Measurements from ENCODE around the gene UROS. TPM values are rescaled to one million over a fixed set of nuclear protein-coding genes. Genes with fewer than 3 reads are reported as not detected.

The UROS gene
- total and polyA plus RNA-seq, 2 of the 4 experiments (the other 2 are of a cell fraction) = 48.7 to 56.5 TPM

- intact Hi-C loops (cut with micrococcal nuclease) = no loop called here
- DNase-seq = no peak
- Histone ChIP-seq H2AFZ (replicated peaks; ENCODE audit: low read length, poor library complexity) (no peak overlapping the region), H3K4me2 (ENCODE audit: low read depth, low read length) (no peak overlapping the region), H2AK9ac (replicated peaks; ENCODE audit: low read depth, low read length, poor library complexity) (no peak overlapping the region), H3K36me3 (ENCODE audit: control insufficient read depth, insufficient read depth, low read length) (peaks cover 33% of the 10 kb centered on the region), H3K9me1 (ENCODE audit: insufficient read depth, low read length) (no peaks in the 10 kb centered on the region), H3K9me3 (ENCODE audit: control insufficient read depth, insufficient read depth, low read length) (no peaks in the 10 kb centered on the region), H2BK5ac (ENCODE audit: low read depth, low read length, poor library complexity, severe bottlenecking) (no peak overlapping the region), H3K4me1 (ENCODE audit: control insufficient read depth, insufficient read depth, low read length) (no peaks in the 10 kb centered on the region), H3K27ac (ENCODE audit: insufficient read depth, low read length) (no peak overlapping the region), H3K27me3 (ENCODE audit: control insufficient read depth, insufficient read depth, low read length) (no peaks in the 10 kb centered on the region), H4K20me1 (ENCODE audit: insufficient read depth, low read length) (no peaks in the 10 kb centered on the region), H3K18ac (ENCODE audit: low read depth, low read length) (no peak overlapping the region), H3K14ac (replicated peaks; ENCODE audit: low read depth, low read length) (no peak overlapping the region), H4K91ac (ENCODE audit: insufficient read depth, low read depth, low read length) (no peak overlapping the region), H2BK15ac (ENCODE audit: low read depth, low read length) (no peak overlapping the region), H4K8ac (ENCODE audit: low read depth in 2 of 2, low read length in 2 of 2) (no peak overlapping the region), H2AK5ac (ENCODE audit: low read depth, low read length) (no peak overlapping the region), H3K4ac (ENCODE audit: low read depth, low read length) (no peak overlapping the region), H3K56ac (ENCODE audit: extremely low read depth, insufficient read depth, low read length) (no peak overlapping the region), H3K4me3 (ENCODE audit: insufficient read depth, low read depth, low read length) (no peak overlapping the region), H2BK120ac (ENCODE audit: low read depth, low read length) (no peak overlapping the region), H3K79me1 (ENCODE audit: low read depth in 1 of 2, low read length in 2 of 2) (peaks cover 5 to 10% of the 10 kb centered on the region in 2 experiments; a peak in 2 of 4 replicates), H3K23ac (ENCODE audit: low read depth, low read length) (no peak overlapping the region), H3K9ac (ENCODE audit: low read depth, low read length) (no peak overlapping the region), H2BK20ac (ENCODE audit: low read depth, low read length) (no peak overlapping the region), H4K5ac (ENCODE audit: low read depth, low read length) (no peak overlapping the region)
- TF ChIP-seq NFE2L2 (IDR thresholded peaks at IDR 0.05; ENCODE audit: low read depth, low read length) = no peak
- BruUV-seq (replicated peaks) = no TSS peak
- no peak for ATAC-seq (ENCODE audit: low read depth)
- ChIA-PET POLR2A (ENCODE audit: unreplicated experiment) (no interaction called here), CTCF (interaction anchor here (0.6 kb wide), 1 partner anchor 283 kb away, joined by 4 read pairs; no protein-coding TSS in a partner anchor)
- dilution Hi-C loops (cut with HindIII; ENCODE audit: low sequenced_read_pairs, unreplicated experiment) = no loop called here
- in situ Hi-C loops (cut with MboI; ENCODE audit: low sequenced_read_pairs) = no loop called here
- WGBS, 2 experiments (ENCODE audit: extremely low coverage in 2 of 2, insufficient read length in 1 of 2) = 13% methylated on average over 1 of the region's 1 CpG; no CpG with 5 or more reads in 1 of the 2 experiments
These were observed 61.1 kb downstream of the UROS start for GRCh38 chr10:125761961-125762360.

Data from IMR-90 (cell line).